ENCODE data around the gene ENTPD6.

DNA sequence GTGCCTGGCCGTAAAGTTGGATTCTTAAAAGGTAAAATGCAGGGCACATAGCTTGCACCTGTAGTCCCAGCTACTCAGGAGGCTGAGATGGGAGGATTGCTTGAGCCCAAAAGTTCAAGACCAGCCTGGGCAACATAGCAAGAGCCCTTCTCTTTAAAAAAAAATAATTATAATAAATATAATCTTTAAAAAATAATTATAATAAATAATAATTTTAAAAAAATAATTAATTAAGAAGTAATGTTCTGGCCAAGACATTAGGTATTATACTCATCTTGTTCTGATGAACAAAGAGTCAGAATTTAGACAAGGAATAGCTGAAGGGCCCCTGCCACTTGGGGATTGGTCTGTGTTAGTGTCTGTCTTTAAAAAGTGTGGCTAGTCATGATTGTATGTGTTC, 13.9 kb downstream of the ENTPD6 start:
- TF ChIP-seq, protein P1, sequence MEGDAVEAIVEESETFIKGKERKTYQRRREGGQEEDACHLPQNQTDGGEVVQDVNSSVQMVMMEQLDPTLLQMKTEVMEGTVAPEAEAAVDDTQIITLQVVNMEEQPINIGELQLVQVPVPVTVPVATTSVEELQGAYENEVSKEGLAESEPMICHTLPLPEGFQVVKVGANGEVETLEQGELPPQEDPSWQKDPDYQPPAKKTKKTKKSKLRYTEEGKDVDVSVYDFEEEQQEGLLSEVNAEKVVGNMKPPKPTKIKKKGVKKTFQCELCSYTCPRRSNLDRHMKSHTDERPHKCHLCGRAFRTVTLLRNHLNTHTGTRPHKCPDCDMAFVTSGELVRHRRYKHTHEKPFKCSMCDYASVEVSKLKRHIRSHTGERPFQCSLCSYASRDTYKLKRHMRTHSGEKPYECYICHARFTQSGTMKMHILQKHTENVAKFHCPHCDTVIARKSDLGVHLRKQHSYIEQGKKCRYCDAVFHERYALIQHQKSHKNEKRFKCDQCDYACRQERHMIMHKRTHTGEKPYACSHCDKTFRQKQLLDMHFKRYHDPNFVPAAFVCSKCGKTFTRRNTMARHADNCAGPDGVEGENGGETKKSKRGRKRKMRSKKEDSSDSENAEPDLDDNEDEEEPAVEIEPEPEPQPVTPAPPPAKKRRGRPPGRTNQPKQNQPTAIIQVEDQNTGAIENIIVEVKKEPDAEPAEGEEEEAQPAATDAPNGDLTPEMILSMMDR (IDR thresholded peaks at IDR 0.05; ENCODE audit: low read depth, low read length, poor library complexity, severe bottlenecking) = no peak
- TF ChIP-seq EZH2phosphoT487 (IDR thresholded peaks at IDR 0.05; ENCODE audit: borderline replicate concordance, low read length) = no peak

Measured in DOHH2 (cell line).